HG03520 (cell line): ENCODE data around the gene UTP14A.
A peak's percentile ranks its signal among the peaks of the same experiment; 100 is the strongest.

ENCODE experiments used
- ATAC-seq: cut with Tn5 transposase; IDR thresholded peaks from one replicate; pipeline ENCODE4 v1.9.1; 2021; ENCODE audit warnings: mild to moderate bottlenecking, moderate library complexity; ENCODE audit not compliant: unreplicated experiment

Gene UTP14A

GRCh38 chrX:129945131-129945530 is 39.2 kb downstream of the UTP14A start:
- no peak for ATAC-seq

GRCh38 chrX:129953334-129953648 is 47.3 kb downstream of the UTP14A start:
- no peak for ATAC-seq

DNA sequence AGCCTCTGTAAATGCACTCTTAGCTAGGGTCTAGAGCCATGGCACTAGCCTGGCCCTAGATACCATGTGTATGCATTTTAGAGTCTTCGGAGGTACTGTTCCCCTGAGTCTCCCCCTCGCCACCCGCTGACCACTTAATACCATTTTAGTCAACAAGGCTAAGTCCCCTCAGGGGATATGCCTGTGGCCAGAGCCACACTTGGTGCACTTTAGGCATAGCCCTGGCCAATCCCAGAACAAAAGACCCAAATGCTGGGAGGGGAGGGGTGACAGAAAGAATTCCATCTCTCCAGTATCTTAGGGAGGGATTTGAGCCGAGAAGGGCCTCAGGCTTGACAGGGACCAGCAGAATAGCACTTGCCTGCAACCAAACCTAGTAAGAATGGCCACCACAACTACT is 47.9 kb downstream of the UTP14A start:
- no peak for ATAC-seq

GRCh38 chrX:129954804-129955203 is 48.8 kb downstream of the UTP14A start:
- ATAC-seq = no peak

DNA sequence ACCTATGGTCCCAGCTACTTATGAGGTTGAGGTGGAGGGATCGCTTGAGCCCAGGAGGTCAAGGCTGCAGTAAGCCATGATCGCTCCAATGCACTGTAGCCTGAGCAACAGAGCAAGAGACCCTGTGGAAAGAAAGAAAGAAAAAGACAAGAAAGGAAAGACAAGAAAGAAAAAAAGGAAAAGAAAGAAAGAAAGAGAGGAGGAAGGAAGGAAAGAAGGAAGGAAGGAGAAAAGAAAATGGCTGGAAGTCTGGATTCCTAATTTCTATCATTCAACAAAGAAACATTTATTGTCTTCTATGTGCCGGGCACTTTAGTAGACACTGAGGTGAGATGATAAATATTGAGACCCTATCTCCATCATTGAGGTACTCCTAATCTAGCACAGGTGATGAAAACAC is 49.7 kb downstream of the UTP14A start:
- no peak for ATAC-seq

DNA sequence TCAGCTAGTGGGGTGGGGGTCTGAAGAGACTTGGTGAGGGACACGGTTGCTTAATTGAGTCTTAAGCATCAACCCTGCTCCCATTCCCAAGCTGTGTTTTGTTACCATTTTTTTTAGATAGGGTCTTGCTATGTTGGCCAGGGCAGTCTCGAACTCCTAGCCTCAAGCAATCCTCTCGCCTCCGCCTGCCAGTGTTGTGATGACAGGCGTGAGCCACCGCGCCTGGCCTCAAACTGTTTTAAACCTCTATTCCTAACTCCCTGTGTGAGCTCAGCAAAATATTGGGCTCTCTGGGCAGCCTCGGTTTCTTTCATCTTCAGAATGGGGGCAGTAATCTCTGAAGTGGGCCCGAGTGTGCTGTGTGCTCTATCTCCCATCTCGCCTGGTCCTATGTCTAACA is 50.2 kb downstream of the UTP14A start:
- no peak for ATAC-seq

- no peak for ATAC-seq
Measured at GRCh38 chrX:129956765-129957164, 50.8 kb downstream of the UTP14A start.

GRCh38 chrX:129957241-129958082 is 51.5 kb downstream of the UTP14A start:
- peak; percentile 53 for ATAC-seq

GRCh38 chrX:129958083-129958465 is 52.1 kb downstream of the UTP14A start:
- ATAC-seq = no peak

DNA sequence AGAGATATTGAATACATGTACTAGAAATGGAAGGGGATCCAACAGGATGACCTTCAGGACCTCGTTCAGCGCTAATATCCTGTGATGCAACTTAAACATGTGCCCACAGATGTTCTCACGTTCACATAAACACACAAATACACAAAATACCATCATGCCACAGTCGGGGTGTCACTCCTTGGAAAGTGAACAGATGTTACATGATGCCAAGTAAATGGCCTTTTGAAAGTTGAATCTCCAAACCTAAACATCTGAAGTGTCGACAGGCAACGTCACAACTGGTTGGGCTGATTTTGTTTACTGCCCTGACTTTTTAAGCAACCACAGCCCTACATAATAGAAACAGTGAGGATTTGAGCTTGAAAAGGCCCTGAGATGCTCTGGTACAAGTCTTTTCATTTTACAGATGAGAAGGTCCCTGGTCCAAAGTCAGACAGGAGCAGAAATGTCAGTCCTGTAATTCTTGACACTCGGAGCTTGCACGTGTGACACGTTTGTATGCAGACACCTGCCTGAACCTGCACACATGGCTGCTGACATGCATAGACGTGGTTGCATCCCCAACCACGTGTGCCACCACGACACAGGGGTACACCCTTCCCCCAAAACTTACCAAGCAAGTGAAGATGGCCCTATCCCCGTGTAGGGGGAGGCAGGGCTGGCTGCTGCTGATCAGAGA is 53.0 kb downstream of the UTP14A start:
- no peak for ATAC-seq

DNA sequence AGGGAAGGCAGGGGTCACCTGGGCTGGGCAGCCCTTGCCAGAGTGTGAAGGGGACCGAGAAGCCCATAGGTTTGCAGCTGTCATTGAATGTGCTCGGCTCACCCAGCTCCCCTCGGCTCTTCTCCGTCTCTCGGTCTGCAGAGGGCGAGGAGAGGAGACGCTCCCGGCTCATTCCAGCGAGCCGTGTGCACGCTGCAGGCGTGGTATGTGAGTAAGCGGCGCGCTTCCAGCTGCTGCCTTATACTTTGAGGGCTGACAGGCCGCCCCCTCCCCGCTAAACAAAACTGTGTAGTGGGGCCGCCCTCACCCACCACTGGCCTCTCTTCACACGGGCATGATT is 53.5 kb downstream of the UTP14A start:
- ATAC-seq = no peak

- ATAC-seq = peak; percentile 90
Measured at GRCh38 chrX:129961180-129962083, 55.5 kb downstream of the UTP14A start.

DNA sequence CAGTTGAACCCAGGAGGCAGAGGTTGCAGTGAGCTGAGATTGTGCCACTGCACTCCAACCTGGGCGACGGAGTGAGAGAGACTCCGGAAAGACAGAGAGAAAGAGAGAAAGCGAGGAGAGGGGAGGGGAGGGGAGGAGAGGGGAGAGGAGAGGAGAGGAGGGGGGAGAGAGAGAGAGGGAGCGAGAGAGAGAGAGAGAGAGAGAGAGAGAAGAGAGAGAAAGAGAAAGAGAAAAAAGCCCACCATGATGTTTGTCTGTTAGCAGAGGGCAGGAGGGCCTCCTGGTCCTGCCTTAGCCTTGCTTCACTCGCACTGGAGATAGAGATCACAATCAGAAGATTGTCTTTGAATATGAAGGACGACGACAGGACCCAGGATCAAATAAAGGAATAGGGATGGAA is 57.8 kb downstream of the UTP14A start:
- ATAC-seq = no peak

GRCh38 chrX:129965166-129965565 is 59.2 kb downstream of the UTP14A start:
- no peak for ATAC-seq

GRCh38 chrX:129968968-129969367 is 63.0 kb downstream of the UTP14A start:
- ATAC-seq = no peak

GRCh38 chrX:129976441-129976840 is 70.5 kb downstream of the UTP14A start:
- ATAC-seq = no peak
